ENCODE results near the gene SUN3.

SUN3 gene

DNA sequence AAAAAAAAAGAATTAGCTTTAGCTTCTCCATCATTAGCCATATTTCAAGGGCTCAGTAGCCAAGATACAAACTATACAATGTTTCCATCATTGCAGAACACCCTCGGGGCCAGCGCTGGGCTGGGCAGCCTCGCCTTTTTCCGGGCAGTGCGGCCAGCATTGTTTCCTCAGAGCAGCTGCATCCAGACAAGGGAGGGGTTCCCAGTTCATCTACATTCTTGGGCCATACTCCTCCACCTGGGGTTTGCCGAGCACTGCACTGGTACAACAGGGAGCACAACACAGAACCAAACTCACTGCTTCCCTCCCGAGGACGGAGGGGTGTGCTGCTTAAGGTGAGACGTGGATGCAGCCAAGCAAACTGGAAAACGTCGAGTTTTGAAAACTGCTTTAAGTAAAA is 78.2 kb downstream of the SUN3 start:
- TF ChIP-seq ZFX (IDR thresholded peaks at IDR 0.05), result no peak
- TF ChIP-seq CTCF (conservative IDR thresholded peaks at IDR 0.05), result no peak
- no peak overlapping the region; the same call in 1 of the 2 replicates for H3K27ac ChIP-seq

DNA sequence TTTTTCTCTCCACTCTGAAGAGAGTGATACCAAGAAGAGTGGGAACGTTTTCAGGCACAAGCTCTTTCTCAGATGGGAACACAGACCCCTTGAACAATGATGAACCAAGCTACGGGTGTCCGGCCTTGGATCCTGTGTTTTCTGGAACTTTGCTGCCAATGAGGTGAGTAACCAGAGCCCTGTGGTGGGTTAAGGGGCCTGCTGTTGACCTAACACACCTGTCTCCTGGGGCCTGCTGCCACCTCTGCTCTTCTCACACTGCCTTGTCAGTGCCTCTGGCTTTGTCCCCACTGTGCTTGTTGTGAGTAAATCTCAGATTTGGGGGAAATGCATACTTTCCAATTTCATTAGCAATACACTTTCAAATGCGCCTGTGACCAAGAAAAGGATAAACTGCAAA is 79.2 kb downstream of the SUN3 start:
- TF ChIP-seq CTCF (conservative IDR thresholded peaks at IDR 0.05), result no peak
- TF ChIP-seq ZFX (IDR thresholded peaks at IDR 0.05), result no peak
- H3K27ac ChIP-seq, result no peak overlapping the region

GRCh38 chr7:47948141-47948790 is 80.6 kb downstream of the SUN3 start, which contains the start of gene PKD1L1:
TSS of gene PKD1L1 (minus strand) at chr7:47948466. CDS start at chr7:47948440, 26 bp downstream.
- TF ChIP-seq CTCF (conservative IDR thresholded peaks at IDR 0.05), result no peak
- no peak for TF ChIP-seq ZFX (IDR thresholded peaks at IDR 0.05)

GRCh38 chr7:47947355-47947749 is 81.6 kb downstream of the SUN3 start:
- no peak for TF ChIP-seq ZFX (IDR thresholded peaks at IDR 0.05)
- no peak for TF ChIP-seq CTCF (conservative IDR thresholded peaks at IDR 0.05)
- H3K27ac ChIP-seq, result no peak overlapping the region

More at GRCh38 chr7:47948141-47948790, 80.6 kb downstream of the SUN3 start, which contains the start of gene PKD1L1:
- H3K27ac ChIP-seq, result no peak within 1 kb of the TSS

DNA sequence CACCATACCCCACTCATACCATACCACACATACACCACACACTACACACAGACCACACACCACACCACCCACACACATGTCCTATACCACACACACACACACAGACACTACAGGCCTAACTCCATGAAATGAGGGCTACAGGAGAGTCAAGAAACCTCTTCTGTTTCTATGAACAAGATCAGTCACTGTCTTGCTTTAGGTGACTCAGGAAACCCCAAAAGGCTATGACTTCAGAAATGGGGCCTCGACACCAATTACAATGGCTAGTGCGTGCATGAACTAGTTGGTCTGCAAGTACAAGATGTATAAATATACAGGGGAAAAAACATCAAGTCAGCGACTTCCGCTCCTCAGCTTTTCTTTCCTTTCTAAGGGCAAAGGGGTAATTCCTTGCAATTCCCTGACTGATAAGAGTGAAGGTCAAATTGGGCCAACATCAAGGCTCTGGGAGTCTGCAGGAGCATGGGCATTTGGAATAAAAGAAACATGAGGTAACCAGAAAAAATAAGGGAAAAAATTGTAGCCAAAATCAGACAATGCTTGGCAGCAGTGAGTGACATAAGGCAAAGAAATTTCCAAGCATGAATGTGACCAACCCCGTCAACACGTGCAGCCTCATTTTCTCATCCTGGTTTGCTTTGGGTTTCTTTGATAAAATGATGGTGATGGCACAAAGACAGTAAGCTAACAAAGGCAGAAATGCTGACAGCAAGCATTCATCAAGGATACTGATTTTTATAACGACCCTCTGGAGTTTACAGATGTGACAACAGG is 82.1 kb downstream of the SUN3 start:
- no peak overlapping the region for H3K27ac ChIP-seq
- no peak for TF ChIP-seq ZFX (IDR thresholded peaks at IDR 0.05)
- TF ChIP-seq CTCF (conservative IDR thresholded peaks at IDR 0.05), result no peak

DNA sequence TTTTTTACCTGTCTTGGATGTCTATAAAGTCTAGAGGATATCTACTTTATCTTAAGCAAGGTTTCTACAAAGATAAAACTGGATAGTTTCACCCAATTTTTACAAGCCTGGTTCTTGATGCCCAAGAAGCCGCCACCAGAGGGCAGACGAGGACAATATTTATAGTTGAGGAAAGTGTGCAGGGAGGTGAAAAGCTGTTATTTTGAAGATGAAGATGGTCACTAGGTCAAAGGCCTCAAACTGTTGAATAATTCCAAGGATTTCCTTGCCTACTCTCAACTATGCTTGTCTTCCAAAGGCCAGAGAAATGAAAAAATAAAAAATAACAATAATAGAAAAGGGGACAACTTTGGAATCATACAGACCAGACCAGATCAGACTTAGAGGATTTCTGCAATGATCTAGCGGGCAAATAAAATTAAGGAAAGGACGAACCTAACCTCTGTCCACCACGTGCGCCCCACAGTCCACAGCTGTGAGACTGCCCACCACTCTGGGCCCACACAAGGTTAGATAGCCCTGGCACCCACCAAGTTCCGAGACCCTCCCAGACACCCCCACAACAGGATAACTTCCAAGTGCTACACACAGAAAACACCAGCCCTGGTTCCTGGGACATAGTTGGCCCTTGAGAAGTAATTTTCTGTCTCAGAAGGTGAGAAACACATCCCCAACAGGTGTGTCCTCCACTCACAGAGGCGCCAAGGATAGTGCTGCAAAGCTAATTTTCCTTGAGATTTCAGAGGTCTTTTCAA is 83.5 kb downstream of the SUN3 start:
- peak; percentile 84 for TF ChIP-seq CTCF (conservative IDR thresholded peaks at IDR 0.05)
- no peak for TF ChIP-seq ZFX (IDR thresholded peaks at IDR 0.05)
- no peak overlapping the region for H3K27ac ChIP-seq

All from C4-2B (cell line).